Measurements from ENCODE around the gene IL1RAPL2.

IL1RAPL2 gene

DNA sequence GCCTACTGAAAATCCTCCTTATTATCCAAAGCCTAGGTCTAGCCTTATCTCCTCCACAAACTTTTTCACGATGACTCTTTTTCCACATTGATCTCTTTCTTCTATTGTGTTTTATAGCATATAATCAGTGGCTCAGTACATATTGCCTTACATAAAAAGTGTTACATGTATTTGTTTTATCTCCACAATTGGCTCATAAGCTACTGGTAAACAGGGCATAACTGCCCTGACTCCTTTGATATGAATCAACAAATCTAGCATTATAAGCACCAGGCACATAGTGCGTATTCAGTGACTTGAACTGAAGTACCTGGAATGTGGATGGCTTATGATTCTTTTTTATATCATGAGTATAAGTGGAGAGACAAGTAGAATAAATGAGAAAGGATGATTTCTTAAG is 447.7 kb downstream of the IL1RAPL2 start (continued):
- no peak for TF ChIP-seq ZNF248 (tag by site-specific recombination; IDR thresholded peaks at IDR 0.05)
- no peak for TF ChIP-seq ZIC2 (tag by site-specific recombination; IDR thresholded peaks at IDR 0.05)
- TF ChIP-seq ZNF394 (tag by site-specific recombination; IDR thresholded peaks at IDR 0.05; ENCODE audit: borderline replicate concordance): no peak
- TF ChIP-seq, protein P1, sequence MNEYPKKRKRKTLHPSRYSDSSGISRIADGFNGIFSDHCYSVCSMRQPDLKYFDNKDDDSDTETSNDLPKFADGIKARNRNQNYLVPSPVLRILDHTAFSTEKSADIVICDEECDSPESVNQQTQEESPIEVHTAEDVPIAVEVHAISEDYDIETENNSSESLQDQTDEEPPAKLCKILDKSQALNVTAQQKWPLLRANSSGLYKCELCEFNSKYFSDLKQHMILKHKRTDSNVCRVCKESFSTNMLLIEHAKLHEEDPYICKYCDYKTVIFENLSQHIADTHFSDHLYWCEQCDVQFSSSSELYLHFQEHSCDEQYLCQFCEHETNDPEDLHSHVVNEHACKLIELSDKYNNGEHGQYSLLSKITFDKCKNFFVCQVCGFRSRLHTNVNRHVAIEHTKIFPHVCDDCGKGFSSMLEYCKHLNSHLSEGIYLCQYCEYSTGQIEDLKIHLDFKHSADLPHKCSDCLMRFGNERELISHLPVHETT (tag by site-specific recombination; IDR thresholded peaks at IDR 0.05): no peak
- TF ChIP-seq ZBTB20 (tag by site-specific recombination; IDR thresholded peaks at IDR 0.05): no peak
- TF ChIP-seq, protein P2, sequence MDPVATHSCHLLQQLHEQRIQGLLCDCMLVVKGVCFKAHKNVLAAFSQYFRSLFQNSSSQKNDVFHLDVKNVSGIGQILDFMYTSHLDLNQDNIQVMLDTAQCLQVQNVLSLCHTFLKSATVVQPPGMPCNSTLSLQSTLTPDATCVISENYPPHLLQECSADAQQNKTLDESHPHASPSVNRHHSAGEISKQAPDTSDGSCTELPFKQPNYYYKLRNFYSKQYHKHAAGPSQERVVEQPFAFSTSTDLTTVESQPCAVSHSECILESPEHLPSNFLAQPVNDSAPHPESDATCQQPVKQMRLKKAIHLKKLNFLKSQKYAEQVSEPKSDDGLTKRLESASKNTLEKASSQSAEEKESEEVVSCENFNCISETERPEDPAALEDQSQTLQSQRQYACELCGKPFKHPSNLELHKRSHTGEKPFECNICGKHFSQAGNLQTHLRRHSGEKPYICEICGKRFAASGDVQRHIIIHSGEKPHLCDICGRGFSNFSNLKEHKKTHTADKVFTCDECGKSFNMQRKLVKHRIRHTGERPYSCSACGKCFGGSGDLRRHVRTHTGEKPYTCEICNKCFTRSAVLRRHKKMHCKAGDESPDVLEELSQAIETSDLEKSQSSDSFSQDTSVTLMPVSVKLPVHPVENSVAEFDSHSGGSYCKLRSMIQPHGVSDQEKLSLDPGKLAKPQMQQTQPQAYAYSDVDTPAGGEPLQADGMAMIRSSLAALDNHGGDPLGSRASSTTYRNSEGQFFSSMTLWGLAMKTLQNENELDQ (tag by site-specific recombination; IDR thresholded peaks at IDR 0.05; ENCODE audit: low read depth): no peak
- TF ChIP-seq ZNF223 (tag by site-specific recombination; IDR thresholded peaks at IDR 0.05): no peak
- TF ChIP-seq ZNF791 (tag by site-specific recombination; IDR thresholded peaks at IDR 0.05): no peak
- no peak for TF ChIP-seq GLI2 (tag by site-specific recombination; IDR thresholded peaks at IDR 0.05; ENCODE audit: borderline replicate concordance, low read depth)

DNA sequence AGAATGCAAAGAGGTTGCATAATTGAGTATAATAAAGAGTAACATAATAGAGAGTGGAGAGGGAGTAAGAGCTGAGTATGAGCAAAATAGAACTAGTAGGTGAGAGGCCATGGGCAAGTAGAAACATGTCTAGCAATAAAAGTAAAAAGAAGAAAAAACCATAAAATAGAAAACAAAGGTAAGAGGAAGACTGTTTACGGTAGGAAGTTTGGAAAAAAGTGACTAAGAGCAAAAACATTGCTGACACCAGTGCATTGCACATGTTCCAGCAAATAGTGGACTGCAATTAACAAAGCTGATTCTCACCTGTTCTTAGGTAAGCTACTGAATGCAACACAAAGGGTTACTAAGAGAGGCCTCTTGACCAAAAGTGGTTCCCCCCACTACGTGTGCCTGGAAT is 451.6 kb downstream of the IL1RAPL2 start:
- H3K4me1 ChIP-seq (ENCODE audit: control insufficient read depth, insufficient read depth, low read length): no peaks in the 10 kb centered on the region
- no peaks in the 10 kb centered on the region for H3K36me3 ChIP-seq (ENCODE audit: control insufficient read depth in 2 of 2, insufficient read depth in 1 of 2, low read length in 2 of 2)
- ChIA-PET CTCF (interaction anchor here (0.7 kb wide), 1 partner anchor 204 kb away, joined by 3 read pairs; no protein-coding TSS in a partner anchor), POLR2A (no interaction called here)
- no peak overlapping the region for H3K27ac ChIP-seq (ENCODE audit: extremely low read depth, low read depth, low read length)
- no peaks in the 10 kb centered on the region for H3K9me3 ChIP-seq (ENCODE audit: control insufficient read depth, insufficient read depth, low read depth, low read length)
- H3K4me3 ChIP-seq (ENCODE audit: low read depth, low read length): no peak overlapping the region
- no peak for TF ChIP-seq HOXC10 (CRISPR knock-in tag; IDR thresholded peaks at IDR 0.05)
- no peak for TF ChIP-seq ZNF223 (tag by site-specific recombination; IDR thresholded peaks at IDR 0.05)
- TF ChIP-seq KLF9 (tag by site-specific recombination; IDR thresholded peaks at IDR 0.05; ENCODE audit: low read depth): no peak
- TF ChIP-seq, protein P2 (tag by site-specific recombination; IDR thresholded peaks at IDR 0.05; ENCODE audit: low read depth): no peak
- no peak for TF ChIP-seq ZNF658 (tag by site-specific recombination; IDR thresholded peaks at IDR 0.05)
- TF ChIP-seq ZNF777 (tag by site-specific recombination; IDR thresholded peaks at IDR 0.05; ENCODE audit: borderline replicate concordance): no peak
- TF ChIP-seq ZNF202 (tag by site-specific recombination; IDR thresholded peaks at IDR 0.05; ENCODE audit: borderline replicate concordance): no peak
- no peak for TF ChIP-seq KLF7 (tag by site-specific recombination; IDR thresholded peaks at IDR 0.05; ENCODE audit: borderline replicate concordance)
- TF ChIP-seq ZNF561 (tag by site-specific recombination; IDR thresholded peaks at IDR 0.05; ENCODE audit: borderline replicate concordance): no peak
- TF ChIP-seq, protein P3, sequence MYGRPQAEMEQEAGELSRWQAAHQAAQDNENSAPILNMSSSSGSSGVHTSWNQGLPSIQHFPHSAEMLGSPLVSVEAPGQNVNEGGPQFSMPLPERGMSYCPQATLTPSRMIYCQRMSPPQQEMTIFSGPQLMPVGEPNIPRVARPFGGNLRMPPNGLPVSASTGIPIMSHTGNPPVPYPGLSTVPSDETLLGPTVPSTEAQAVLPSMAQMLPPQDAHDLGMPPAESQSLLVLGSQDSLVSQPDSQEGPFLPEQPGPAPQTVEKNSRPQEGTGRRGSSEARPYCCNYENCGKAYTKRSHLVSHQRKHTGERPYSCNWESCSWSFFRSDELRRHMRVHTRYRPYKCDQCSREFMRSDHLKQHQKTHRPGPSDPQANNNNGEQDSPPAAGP (tag by site-specific recombination; IDR thresholded peaks at IDR 0.05): no peak
- TF ChIP-seq, protein P4, sequence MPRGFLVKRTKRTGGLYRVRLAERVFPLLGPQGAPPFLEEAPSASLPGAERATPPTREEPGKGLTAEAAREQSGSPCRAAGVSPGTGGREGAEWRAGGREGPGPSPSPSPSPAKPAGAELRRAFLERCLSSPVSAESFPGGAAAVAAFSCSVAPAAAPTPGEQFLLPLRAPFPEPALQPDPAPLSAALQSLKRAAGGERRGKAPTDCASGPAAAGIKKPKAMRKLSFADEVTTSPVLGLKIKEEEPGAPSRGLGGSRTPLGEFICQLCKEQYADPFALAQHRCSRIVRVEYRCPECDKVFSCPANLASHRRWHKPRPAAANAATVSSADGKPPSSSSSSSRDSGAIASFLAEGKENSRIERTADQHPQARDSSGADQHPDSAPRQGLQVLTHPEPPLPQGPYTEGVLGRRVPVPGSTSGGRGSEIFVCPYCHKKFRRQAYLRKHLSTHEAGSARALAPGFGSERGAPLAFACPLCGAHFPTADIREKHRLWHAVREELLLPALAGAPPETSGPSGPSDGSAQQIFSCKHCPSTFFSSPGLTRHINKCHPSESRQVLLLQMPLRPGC (tag by site-specific recombination; IDR thresholded peaks at IDR 0.05): no peak
- TF ChIP-seq, protein P5, sequence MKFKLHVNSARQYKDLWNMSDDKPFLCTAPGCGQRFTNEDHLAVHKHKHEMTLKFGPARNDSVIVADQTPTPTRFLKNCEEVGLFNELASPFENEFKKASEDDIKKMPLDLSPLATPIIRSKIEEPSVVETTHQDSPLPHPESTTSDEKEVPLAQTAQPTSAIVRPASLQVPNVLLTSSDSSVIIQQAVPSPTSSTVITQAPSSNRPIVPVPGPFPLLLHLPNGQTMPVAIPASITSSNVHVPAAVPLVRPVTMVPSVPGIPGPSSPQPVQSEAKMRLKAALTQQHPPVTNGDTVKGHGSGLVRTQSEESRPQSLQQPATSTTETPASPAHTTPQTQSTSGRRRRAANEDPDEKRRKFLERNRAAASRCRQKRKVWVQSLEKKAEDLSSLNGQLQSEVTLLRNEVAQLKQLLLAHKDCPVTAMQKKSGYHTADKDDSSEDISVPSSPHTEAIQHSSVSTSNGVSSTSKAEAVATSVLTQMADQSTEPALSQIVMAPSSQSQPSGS (tag by site-specific recombination; IDR thresholded peaks at IDR 0.05; ENCODE audit: low read depth): no peak
- no peak for TF ChIP-seq ZBTB17 (tag by site-specific recombination; IDR thresholded peaks at IDR 0.05)
- TF ChIP-seq ZSCAN16 (tag by site-specific recombination; IDR thresholded peaks at IDR 0.05): no peak
- no peak for TF ChIP-seq ZNF664 (tag by site-specific recombination; IDR thresholded peaks at IDR 0.05)
- TF ChIP-seq ZFP41 (tag by site-specific recombination; IDR thresholded peaks at IDR 0.05; ENCODE audit: borderline replicate concordance): no peak
- TF ChIP-seq ZNF660 (tag by site-specific recombination; IDR thresholded peaks at IDR 0.05): no peak

Measured in HEK293 (cell line).